KG1 (cell line): ENCODE measurements around the gene RTL5.

ENCODE experiments used
- DNase-seq: peaks from one replicate; lab custom pipeline; 2025; lab: John Stamatoyannopoulos, UW

The RTL5 gene

DNA sequence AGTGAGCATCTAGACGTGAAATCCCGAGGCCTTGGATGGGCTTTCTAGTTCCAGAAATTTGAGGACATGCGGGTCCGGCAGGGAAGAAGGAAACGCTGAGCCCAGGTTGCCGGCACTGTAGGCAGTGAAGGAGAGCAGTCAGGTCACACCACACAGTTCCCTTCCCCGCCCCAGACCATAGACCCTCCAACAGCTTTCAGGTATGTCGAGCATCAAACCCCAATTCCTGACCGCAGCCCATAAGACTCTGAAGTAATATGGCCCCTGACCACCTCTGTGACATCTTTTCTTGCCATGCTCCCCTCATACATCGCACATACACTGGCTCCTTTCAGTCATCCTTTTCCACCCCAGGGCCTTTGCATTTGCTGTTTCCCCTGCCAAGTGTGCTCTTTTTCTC, 23.0 kb downstream of the RTL5 start:
- DNase-seq = no peak

DNA sequence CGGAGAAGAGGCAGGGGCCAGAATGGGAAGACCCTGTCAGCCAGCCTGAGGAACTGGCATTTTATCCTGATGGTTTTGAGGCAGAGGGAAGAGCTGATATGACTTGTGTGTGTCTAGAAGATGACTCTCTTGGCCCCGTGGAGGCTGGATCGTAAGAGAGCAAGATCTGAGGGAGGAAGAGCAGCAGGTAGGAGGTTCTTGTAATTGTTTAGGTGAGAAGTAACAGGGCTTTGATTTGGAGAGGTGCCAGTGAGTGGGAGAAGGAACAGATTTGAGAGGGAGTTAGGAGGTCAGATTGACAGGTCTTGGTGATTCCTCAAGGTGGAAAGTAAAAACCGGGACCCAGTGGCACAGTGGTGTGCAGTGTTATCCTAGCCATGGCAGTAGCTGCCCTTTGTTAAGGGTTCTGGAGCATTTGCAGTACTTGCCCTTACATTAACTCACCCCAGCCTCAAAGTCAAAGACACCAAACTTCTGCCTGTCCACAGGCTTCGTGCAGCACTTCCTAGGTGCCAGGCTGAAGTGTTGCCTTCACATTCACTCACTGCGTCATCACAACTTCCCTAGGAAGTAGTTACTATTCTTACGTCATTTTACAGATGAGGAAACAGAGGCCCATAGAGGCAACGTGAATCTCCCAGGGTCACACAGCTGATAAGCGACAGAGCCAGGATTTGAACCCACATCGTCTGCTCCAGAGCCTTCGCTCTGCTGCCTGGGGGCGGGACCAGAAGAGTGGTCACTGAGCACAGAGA, 23.7 kb downstream of the RTL5 start:
- no peak for DNase-seq

GRCh38 chrX:72107320-72107719, 24.4 kb downstream of the RTL5 start:
- no peak for DNase-seq

- no peak for DNase-seq
Observed at GRCh38 chrX:72105436-72105835, 26.3 kb downstream of the RTL5 start.

DNA sequence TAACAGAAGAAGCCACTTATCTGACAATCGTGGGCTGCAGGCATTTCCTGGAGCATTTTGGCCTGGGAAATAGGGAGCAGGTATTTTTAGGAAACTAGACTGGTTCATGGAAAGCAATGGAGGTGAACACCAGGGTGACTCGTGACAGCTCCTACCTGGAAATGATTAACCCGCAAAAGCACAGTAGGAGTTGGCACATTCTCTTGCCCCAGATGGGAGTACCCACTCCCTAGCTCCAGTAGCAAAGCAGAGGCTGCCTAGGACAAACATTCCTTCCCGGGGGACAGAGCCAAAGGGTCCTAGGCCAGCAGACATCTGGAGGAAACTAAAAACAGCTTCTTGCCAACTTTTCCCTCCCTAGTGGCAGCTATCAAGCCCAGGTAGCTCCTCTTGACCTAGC, 29.0 kb downstream of the RTL5 start:
- DNase-seq = no peak

DNA sequence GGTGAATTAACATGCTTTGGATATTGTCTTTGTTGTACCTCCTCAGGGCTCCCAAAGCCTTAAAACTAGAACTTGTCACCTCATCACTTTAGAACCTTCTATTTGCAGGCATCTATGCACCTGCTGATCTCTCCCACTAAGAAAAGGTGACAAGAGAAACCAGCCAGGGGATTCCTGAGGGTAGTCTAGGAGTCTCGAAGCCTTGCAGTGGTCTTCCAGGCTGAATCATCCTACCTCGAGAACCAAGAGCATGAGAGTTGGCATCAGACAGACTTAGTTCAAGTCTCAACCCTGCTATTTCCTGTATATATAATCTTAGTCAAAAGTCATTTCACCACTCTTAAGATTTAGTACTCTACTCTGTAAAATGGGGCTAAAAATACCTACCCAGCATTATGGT, 29.6 kb downstream of the RTL5 start:
- DNase-seq = no peak

GRCh38 chrX:72101597-72102037, 30.1 kb downstream of the RTL5 start:
- no peak for DNase-seq

DNA sequence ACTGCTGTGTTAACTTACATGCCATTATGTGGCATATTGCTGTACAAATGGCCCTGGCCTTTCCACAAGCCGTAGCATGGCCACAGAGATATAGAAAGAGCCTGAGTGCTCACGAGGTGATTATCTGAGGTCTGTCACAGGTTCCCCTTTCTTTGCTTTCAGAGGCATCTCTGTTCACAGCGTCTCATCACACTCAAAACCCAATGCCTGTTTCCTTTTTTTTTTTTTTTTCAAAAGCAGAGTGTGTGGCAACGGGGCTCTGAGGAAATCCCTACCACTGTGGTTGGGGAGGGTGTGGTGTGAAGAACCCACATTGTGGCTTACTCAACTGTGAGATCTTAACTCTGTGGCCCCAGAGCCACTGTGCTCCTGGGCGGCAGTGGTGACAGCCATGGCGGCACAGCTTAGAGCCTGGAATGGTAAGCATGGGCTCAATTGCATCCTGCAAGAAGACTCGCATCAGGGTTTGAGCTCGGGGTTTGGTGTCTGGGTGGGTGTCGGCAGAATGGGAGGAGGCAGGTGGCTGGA, 30.8 kb downstream of the RTL5 start:
- peak; percentile 62 for DNase-seq

GRCh38 chrX:72100051-72100755, 31.5 kb downstream of the RTL5 start:
- DNase-seq = no peak

GRCh38 chrX:72097098-72097497, 34.6 kb downstream of the RTL5 start:
- no peak for DNase-seq

- DNase-seq = no peak
Observed at GRCh38 chrX:72095370-72095769, 36.3 kb downstream of the RTL5 start.

GRCh38 chrX:72094894-72095293, 36.8 kb downstream of the RTL5 start:
- DNase-seq = no peak

- no peak for DNase-seq
Observed at GRCh38 chrX:72089254-72089653, 42.5 kb downstream of the RTL5 start.

- DNase-seq = no peak
Observed at GRCh38 chrX:72088761-72089160, 43.0 kb downstream of the RTL5 start.

GRCh38 chrX:72086995-72087394, 44.7 kb downstream of the RTL5 start:
- no peak for DNase-seq

- no peak for DNase-seq
Observed at GRCh38 chrX:72084114-72084513, 47.6 kb downstream of the RTL5 start.

- no peak for DNase-seq
Observed at GRCh38 chrX:72083291-72083690, 48.4 kb downstream of the RTL5 start.

- no peak for DNase-seq
Observed at GRCh38 chrX:72081605-72082320, 50.0 kb downstream of the RTL5 start.

GRCh38 chrX:72080800-72081199, 50.9 kb downstream of the RTL5 start:
- DNase-seq = no peak

DNA sequence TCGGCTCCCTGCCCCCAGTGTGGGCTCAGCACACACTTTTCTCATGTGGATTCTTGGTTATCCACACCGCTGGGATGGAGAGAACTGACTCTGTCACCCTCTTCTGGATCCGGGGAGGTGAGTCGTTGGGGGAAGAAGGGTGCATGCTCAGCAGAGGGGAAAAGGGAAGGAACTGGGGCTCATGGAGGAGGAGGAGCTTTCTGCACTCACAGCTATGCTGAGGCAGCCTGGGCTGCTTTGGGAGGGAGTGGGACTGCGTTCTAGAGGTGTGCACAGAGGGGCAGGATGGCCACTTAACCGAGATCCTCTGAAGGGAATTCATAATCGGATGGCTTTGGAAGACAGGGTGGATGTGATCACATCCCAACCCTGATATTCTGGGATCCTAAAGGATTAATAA, 51.6 kb downstream of the RTL5 start:
- DNase-seq = no peak

GRCh38 chrX:72079607-72080006, 52.1 kb downstream of the RTL5 start:
- peak; percentile 9 for DNase-seq

- peak; percentile 10 for DNase-seq
Observed at GRCh38 chrX:72078411-72078810, 53.3 kb downstream of the RTL5 start.
